ENCODE measurements around the gene KRTAP5-1. TPM values are rescaled to one million over a fixed set of nuclear protein-coding genes. Genes with fewer than 3 reads are reported as not detected.

KRTAP5-1 gene
- total RNA-seq, 2 experiments from 2014 or later, result not detected

DNA sequence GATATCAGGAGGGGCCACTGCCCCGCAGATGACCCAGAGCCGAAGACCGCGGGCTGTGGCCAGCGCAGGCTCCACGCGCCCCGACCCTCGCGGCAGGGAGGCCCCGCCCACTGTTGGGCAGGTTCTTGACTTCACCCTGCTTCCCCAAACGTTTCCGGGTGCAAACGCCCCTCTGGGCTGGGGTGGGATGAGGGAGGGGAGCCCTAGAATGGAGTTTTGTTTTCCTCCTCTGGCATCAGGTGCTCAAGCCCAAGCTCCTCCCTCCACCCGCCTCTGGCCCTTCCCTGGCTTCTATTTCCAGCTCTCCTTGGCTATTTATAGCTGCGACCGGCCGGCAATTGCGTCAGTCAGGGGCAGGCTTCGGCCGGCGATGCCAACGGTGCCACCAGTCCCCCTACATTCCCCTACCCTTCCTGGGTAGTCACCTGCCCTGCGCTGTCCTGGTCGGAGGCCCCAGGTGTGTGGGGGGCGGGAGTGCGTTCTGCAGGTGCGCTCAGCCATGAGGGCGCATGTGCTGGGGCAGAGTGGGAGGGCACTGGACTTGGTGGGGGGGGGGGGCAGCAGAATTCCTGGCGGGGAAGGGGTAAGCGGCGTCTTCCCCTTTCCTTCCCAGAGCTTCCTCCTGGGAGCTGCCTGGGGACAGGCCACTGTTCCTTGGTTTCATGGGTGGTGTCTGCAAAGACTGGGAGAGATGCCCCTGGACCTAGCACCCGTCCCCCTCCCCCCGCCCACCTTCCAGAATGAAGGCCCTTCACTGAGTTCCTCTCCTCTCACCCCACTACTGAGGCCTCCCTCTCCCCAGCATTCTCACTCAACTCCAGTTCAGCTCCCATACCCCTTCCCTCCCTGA lies 36.6 kb downstream of the KRTAP5-1 start:
- Histone ChIP-seq H3K4me3 (ENCODE audit: low read depth, low read length, poor library complexity, severe bottlenecking) (no peak overlapping the region), H3K9me2 (ENCODE audit: insufficient read depth, low read length) (no peaks in the 10 kb centered on the region), H4K20me1 (ENCODE audit: insufficient read depth, low read length) (no peaks in the 10 kb centered on the region), H3K36me3 (ENCODE audit: insufficient read depth, low read length) (no peaks in the 10 kb centered on the region), H3K9me3 (ENCODE audit: low read length) (no peaks in the 10 kb centered on the region), H2AFZ (ENCODE audit: low read length) (no peak overlapping the region), H3K4me2 (ENCODE audit: low read length) (no peak overlapping the region), H3K79me2 (ENCODE audit: insufficient read depth, low read depth, low read length) (no peaks in the 10 kb centered on the region), H3K27ac (ENCODE audit: low read depth, low read length, poor library complexity, severe bottlenecking) (no peak overlapping the region), H3K4me1 (ENCODE audit: insufficient read depth, low read length, poor library complexity, severe bottlenecking) (no peaks in the 10 kb centered on the region)
- TF ChIP-seq CTCF (conservative IDR thresholded peaks at IDR 0.05; ENCODE audit: low read length) (no peak), EZH2phosphoT487 (IDR thresholded peaks at IDR 0.05; ENCODE audit: borderline replicate concordance, low read depth, low read length) (no peak)
- intact Hi-C loops (cut with micrococcal nuclease; ENCODE audit: unreplicated experiment), result no loop called here
- no TSS peak for BruUV-seq (replicated peaks)
- DNase-seq (ENCODE audit: low spot score), result no peak
- CTCF ChIA-PET (ENCODE audit: unreplicated experiment), result interaction anchor here (0.6 to 1.2 kb wide), 2 partner anchors 26 kb away, joined by 3 to 8 read pairs; no protein-coding TSS in a partner anchor
- POLR2A ChIA-PET, result no interaction called here

DNA sequence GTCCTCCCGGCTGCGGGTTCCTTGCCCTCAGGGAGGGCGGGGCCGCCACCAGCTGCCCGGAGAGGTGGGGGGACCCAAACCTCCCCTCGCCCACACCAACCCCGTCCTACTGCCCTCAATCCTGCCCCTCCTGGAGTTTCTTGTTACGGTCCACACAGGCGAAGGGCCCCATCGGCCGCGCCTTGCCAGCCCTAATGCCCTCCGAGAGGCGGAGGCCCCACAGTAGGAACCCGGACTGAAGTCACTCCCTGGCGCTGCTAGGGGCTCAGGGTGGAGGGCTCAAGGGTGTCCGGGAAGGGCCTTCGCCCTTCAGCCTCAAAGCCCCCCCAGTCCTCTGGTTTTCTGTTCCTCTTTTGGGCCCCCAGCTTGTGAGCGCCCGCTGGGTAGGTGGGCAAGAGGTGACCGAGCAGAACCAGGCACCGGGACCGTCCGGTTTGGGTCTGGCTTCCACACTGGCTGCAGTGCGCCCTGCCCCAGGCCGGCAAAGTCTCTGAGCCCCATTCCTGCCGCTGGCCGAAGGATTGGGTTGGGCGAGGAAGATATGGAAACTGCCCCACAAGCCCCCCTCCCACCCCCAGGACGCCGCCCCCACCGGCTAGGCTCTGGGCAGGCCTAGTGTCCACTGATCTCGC lies 37.5 kb downstream of the KRTAP5-1 start:
- no peak overlapping the region for H2AFZ ChIP-seq (ENCODE audit: low read length)
- no peak for DNase-seq (ENCODE audit: low spot score)
- no peaks in the 10 kb centered on the region for H3K9me3 ChIP-seq (ENCODE audit: low read length)
- H3K4me3 ChIP-seq (ENCODE audit: low read depth, low read length, poor library complexity, severe bottlenecking), result no peak overlapping the region
- no peaks in the 10 kb centered on the region for H3K36me3 ChIP-seq (ENCODE audit: insufficient read depth, low read length)
- no peaks in the 10 kb centered on the region for H3K9me2 ChIP-seq (ENCODE audit: insufficient read depth, low read length)
- no peak overlapping the region for H3K27ac ChIP-seq (ENCODE audit: low read depth, low read length, poor library complexity, severe bottlenecking)
- no peak for TF ChIP-seq EZH2phosphoT487 (IDR thresholded peaks at IDR 0.05; ENCODE audit: borderline replicate concordance, low read depth, low read length)
- ChIA-PET CTCF (ENCODE audit: unreplicated experiment) (interaction anchor here (1.2 kb wide), 1 partner anchor 27 kb away, joined by 3 read pairs; no protein-coding TSS in a partner anchor), POLR2A (no interaction called here)
- no peaks in the 10 kb centered on the region for H3K4me1 ChIP-seq (ENCODE audit: insufficient read depth, low read length, poor library complexity, severe bottlenecking)
- intact Hi-C loops (cut with micrococcal nuclease; ENCODE audit: unreplicated experiment), result no loop called here
- no peaks in the 10 kb centered on the region for H4K20me1 ChIP-seq (ENCODE audit: insufficient read depth, low read length)
- BruUV-seq (replicated peaks), result no TSS peak
- H3K4me2 ChIP-seq (ENCODE audit: low read length), result no peak overlapping the region
- no peaks in the 10 kb centered on the region for H3K79me2 ChIP-seq (ENCODE audit: insufficient read depth, low read depth, low read length)

DNA sequence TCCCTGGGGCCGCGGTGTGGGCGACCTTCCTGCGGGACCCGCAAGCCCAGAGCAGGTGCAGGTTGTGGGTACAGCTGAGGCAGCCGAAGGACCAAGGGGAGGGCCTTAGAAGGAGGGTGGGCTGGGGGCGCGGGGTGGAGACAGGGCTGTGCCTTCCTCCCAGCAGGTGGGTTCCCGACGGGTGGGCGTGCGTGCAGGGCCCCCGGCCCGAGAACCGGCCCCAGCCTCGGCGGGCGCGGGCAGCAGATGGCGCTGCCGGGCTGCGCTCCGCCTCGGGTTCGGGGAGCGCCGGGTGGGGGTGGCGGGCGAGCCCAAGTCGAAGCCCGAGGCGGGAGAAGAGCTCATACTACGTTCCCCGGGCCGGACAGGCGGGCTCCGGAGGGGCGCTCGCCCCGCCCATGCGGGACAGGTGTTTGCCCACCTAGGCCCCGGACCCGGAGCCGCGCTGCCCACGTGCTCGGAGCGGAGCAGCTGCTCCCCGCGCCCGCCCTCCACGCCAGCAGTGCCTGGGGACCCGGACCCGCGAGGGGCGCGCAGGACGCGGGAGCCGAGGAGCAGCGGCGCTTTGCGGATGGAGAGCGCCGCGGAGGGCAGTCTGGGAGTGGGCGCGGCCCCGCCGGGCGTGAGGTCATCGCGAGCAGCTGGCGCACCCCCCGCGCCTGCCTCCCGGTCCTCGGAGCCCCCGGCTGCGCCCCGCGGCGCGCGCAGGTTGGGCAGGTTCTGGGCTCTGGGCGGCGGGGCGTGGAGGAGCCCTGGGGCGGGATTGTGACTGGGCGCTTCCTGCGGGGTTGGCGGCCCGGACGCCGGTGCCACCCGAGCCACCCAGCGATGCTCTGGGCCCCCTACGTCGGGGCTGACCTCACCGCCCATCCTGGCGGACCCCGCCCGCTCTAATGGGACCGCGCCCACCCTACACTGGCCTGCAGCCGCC lies 38.3 kb downstream of the KRTAP5-1 start:
- H3K9me3 ChIP-seq (ENCODE audit: low read length), result no peaks in the 10 kb centered on the region
- peak overlapping the region; percentile 37; the same call in 1 of the 2 replicates for H3K4me2 ChIP-seq (ENCODE audit: low read length)
- DNase-seq (ENCODE audit: low spot score), result peak; percentile 45
- TF ChIP-seq CTCF (conservative IDR thresholded peaks at IDR 0.05; ENCODE audit: low read length) (peak; percentile 77), EZH2phosphoT487 (IDR thresholded peaks at IDR 0.05; ENCODE audit: borderline replicate concordance, low read depth, low read length) (no peak)
- intact Hi-C loops (cut with micrococcal nuclease; ENCODE audit: unreplicated experiment), result loop anchor here (1.0 kb wide), 1 partner anchor 28 kb away; no protein-coding TSS in a partner anchor
- no TSS peak for BruUV-seq (replicated peaks)
- no peak overlapping the region for H3K27ac ChIP-seq (ENCODE audit: low read depth, low read length, poor library complexity, severe bottlenecking)
- no peaks in the 10 kb centered on the region for H4K20me1 ChIP-seq (ENCODE audit: insufficient read depth, low read length)
- ChIA-PET CTCF (ENCODE audit: unreplicated experiment) (interaction anchor here (0.5 to 1.2 kb wide), 3 partner anchors 25 to 28 kb away, joined by 3 to 5 read pairs (median 3); partner anchors contain the start of gene DUSP8), POLR2A (no interaction called here)
- H3K36me3 ChIP-seq (ENCODE audit: insufficient read depth, low read length), result no peaks in the 10 kb centered on the region
- H3K4me1 ChIP-seq (ENCODE audit: insufficient read depth, low read length, poor library complexity, severe bottlenecking), result no peaks in the 10 kb centered on the region
- H2AFZ ChIP-seq (ENCODE audit: low read length), result no peak overlapping the region
- H3K9me2 ChIP-seq (ENCODE audit: insufficient read depth, low read length), result no peaks in the 10 kb centered on the region
- H3K4me3 ChIP-seq (ENCODE audit: low read depth, low read length, poor library complexity, severe bottlenecking), result no peak overlapping the region
- no peaks in the 10 kb centered on the region for H3K79me2 ChIP-seq (ENCODE audit: insufficient read depth, low read depth, low read length)

Data from OCI-LY7 (cell line).